BJ (cell line): ENCODE data around the gene DDX54. TPM values are rescaled to one million over a fixed set of nuclear protein-coding genes. Genes with fewer than 3 reads are reported as not detected.

Experiments
- CTCF ChIA-PET: fragments of 350-600 bp; formaldehyde crosslinking; extraction: SDS; loops from one replicate; lab custom pipeline; 2021; ENCODE audit warnings: antibody characterized with exemption, inconsistent platforms; lab: Yijun Ruan, JAX
- POLR2A ChIA-PET: fragments of 300-600 bp; sonication (Branson Sonifier 250); formaldehyde crosslinking; extraction: SDS; loops from one replicate; lab custom pipeline; 2021; ENCODE audit warnings: antibody characterized with exemption; lab: Charles Lee
- DNase-seq: peaks from one replicate; pipeline ENCODE4 v3.0.0-alpha.2; 2011; ENCODE audit warnings: low read depth
- H3K27me3 ChIP-seq: 2 replicates; pipeline ENCODE4 v1.6.0; 2011; ENCODE audit warnings: low read length; ENCODE audit not compliant: control insufficient read depth, insufficient read depth
- H3K36me3 ChIP-seq: 2 replicates; pipeline ENCODE4 v1.5.1; 2011; ENCODE audit warnings: low read length; ENCODE audit not compliant: control insufficient read depth, insufficient read depth
- H3K4me3 ChIP-seq: 2 replicates; pipeline ENCODE4 v1.5.1; 2011; ENCODE audit warnings: low read depth, mild to moderate bottlenecking, control low read depth, low read length
- polyA plus RNA-seq: library from polyadenylated mRNA; depleted of rRNA; stranded (reverse); fragments of >200 nt; gene quantifications from 2 replicates; pipeline ENCODE4 v1.2.3, GENCODE V29; 2011
- TF ChIP-seq, protein P1 (sequence below): IDR thresholded peaks from 2 replicates; pipeline ENCODE4 v1.5.1; 2011; ENCODE audit warnings: low read depth, mild to moderate bottlenecking, control low read depth, inconsistent platforms, low read length, moderate library complexity; ENCODE audit not compliant: insufficient read depth

DDX54 gene
- polyA plus RNA-seq, 1 experiment = 54.7 TPM

DNA sequence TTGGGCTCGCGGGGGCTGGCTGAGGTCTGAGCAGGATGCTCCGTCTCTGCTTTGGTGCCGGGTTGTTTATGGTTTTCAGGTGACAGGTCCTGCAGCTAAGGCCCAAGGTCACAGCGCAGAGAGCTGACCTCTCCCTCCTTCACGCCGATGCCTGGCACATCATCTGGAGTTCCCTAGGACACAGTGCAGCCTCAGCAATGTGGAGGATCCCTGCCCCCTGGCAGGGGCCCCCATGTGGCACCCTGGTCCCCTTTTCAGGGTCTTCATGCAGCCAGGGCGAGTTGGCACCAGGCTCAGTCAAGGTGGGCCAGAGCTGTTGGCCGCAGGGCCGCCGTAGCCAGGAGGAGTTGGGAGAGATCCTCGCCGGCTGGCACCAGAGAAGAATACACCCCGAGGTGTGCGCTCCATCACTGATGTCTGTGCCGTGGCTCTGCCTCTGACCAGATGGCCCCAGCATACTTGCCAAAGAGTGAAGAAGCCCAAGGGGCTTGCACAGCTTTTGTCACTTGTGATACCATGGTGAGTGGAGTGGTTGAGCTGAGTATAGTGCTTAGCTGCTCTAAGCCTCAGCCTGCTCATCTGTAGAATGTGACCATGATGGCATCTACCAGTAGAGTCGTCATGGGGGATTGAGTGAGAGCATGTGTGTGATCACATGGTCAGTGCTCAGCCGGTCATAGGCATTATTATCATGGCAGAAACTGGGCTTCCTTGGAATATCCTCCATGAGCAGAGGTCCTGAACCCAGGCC is 47.0 kb upstream of the DDX54 start:
- POLR2A ChIA-PET = no interaction called here

DNA sequence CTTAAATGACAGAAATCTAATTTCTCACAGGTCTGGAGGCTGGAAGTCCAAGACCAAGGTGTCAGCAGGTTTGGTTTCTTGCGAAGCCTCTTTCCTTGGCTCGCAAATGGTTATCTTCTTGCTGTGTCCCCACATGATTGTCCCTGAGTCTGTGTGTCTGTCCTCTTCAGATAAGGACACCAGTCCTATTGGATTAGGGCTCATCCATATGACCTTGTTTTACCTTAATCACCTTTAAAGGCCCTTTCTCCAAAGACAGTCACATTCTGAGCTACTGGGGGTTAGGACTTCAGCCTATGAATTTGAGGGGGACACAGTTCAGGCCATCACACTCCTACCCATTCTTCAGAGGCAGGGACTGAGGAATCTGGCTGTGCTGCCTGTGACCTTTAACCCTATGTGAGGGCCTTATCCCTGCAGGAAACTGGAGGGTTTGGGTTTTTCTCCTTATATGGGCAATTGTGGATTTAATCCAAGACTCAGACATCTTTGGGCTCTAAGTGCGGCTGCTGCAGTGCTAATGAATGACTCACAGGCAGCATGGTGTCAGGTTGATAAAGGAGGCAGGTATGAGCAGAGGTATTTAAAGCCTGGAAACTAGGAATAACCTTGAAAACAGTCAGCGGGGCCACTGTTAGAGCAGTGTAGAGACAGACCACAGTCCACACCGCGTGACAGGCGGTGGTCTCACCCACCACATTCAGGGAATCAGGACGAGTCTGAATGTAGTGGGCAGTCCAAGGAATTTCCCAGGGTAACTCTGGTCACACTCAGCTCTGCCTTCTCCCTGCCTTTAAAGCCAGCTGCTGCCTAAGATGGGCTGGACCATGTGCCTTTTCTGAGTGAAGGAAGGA is 46.2 kb upstream of the DDX54 start:
- Histone ChIP-seq H3K4me3 (no peak overlapping the region), H3K36me3 (peaks cover 21% of the 10 kb centered on the region), H3K27me3 (no peaks in the 10 kb centered on the region)
- TF ChIP-seq, protein P1, sequence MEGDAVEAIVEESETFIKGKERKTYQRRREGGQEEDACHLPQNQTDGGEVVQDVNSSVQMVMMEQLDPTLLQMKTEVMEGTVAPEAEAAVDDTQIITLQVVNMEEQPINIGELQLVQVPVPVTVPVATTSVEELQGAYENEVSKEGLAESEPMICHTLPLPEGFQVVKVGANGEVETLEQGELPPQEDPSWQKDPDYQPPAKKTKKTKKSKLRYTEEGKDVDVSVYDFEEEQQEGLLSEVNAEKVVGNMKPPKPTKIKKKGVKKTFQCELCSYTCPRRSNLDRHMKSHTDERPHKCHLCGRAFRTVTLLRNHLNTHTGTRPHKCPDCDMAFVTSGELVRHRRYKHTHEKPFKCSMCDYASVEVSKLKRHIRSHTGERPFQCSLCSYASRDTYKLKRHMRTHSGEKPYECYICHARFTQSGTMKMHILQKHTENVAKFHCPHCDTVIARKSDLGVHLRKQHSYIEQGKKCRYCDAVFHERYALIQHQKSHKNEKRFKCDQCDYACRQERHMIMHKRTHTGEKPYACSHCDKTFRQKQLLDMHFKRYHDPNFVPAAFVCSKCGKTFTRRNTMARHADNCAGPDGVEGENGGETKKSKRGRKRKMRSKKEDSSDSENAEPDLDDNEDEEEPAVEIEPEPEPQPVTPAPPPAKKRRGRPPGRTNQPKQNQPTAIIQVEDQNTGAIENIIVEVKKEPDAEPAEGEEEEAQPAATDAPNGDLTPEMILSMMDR = no peak
- no peak for DNase-seq
- CTCF ChIA-PET = interaction anchor here (0.6 kb wide), 1 partner anchor 34 kb away, joined by 3 read pairs; no protein-coding TSS in a partner anchor
- POLR2A ChIA-PET = no interaction called here

More for the DNA sequence above, 47.0 kb upstream of the DDX54 start:
- TF ChIP-seq, protein P1 = no peak
- no peaks in the 10 kb centered on the region for H3K27me3 ChIP-seq
- CTCF ChIA-PET = interaction anchor here (0.6 kb wide), 2 partner anchors 35 to 1780 kb away, joined by 3 to 4 read pairs; no protein-coding TSS in a partner anchor
- peaks cover 15% of the 10 kb centered on the region for H3K36me3 ChIP-seq
- no peak overlapping the region for H3K4me3 ChIP-seq
- DNase-seq = no peak

DNA sequence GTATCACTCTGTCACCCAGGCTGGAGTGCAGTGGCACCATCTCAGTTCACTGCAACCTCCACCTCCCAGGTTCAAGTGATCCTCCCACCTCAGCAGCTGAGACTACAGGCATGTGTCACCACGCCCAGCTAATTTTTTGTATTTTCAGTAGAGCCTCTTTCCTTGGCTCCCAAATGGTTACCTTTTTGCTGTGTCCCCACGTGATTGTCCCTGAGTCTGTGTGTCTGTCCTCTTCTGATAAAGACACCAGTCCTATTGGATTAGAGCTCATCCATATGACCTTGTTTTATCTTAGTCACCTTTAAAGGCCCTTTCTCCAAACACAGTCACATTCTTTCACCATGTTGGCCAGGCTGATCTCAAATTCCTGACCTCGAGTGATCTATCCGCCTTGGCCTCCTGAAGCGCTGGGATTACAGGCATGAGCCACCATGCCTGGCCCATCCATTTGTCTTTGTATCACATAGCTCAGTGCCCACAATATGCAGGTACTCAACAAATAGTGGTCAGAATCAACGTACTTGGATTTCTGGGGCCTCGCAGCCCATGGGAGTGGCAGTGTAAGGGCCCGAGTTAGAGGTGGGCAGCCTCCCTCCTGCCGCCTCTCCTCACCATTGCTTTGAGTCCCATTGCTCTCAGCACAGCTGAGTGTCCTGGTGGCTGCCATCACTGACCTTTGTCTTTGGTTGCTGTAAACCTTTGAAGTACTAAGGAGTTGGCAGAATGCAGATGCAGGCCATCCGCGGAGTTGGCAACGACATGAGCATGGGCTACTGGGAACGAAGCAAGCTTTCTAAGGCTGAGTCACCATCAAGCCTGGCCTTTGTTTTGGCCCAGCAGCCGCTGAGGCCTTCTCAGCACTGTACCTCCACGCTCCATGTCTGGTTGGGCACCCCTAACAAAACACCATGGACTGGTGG is 45.3 kb upstream of the DDX54 start:
- Histone ChIP-seq H3K4me3 (no peak overlapping the region), H3K36me3 (peaks cover 21% of the 10 kb centered on the region), H3K27me3 (no peaks in the 10 kb centered on the region)
- ChIA-PET POLR2A (no interaction called here), CTCF (interaction anchor here (0.9 kb wide), 1 partner anchor 9 kb away, joined by 4 read pairs; no protein-coding TSS in a partner anchor)
- TF ChIP-seq, protein P1 = no peak
- DNase-seq = no peak

DNA sequence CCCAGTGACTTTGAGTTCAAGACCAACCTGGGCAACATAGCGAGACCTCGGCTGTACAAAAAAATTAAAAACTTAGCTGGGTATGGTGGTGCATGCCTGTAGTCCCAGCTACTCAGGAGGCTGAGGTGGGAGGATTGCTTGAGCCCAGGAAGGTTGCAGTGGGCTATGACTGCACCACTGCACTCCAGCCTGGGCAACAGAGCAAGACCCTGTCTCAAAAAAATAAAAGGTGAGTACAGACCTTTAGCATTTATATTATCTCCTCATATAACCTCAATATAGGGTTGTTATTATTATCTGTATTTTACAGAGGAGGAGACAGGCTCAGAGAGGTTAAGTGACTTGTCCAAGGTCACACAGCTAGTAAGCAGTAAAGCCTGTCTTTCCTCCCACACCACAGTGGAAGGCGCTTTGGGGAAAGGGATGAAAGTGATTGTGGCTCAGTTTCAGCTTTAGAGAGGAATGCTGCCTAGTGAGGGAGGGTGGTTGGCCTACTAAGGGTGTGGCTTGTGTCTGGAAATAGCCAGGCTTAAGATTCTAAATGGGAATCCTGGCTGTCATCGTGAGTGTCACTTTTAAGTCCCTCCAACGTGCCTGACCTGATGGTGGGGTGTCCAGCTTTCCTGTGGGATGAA is 43.2 kb upstream of the DDX54 start:
- H3K36me3 ChIP-seq = peaks cover 20% of the 10 kb centered on the region
- ChIA-PET CTCF (interaction anchor here (1.3 kb wide), 1 partner anchor 12 kb away, joined by 4 read pairs; no protein-coding TSS in a partner anchor), POLR2A (no interaction called here)
- DNase-seq = no peak
- H3K4me3 ChIP-seq = no peak overlapping the region
- TF ChIP-seq, protein P1 = no peak
- H3K27me3 ChIP-seq = no peaks in the 10 kb centered on the region
